Omental fat pad (tissue), 4 donors: ENCODE results near the gene DPYSL5. TPM values are rescaled to one million over a fixed set of nuclear protein-coding genes. Genes with fewer than 3 reads are reported as not detected.
"Not testable (repeated sequence)": the region's sequence is repeated elsewhere in the genome, so short reads cannot be mapped to it uniquely, and the experiment has no call there.

Experiments used
- ATAC-seq: fragments of 150-250 bp; one replicate; pipeline ENCODE4 v1.9.1; 2016; ENCODE audit warnings: mild to moderate bottlenecking, moderate library complexity; ENCODE audit not compliant: low FRiP score
- DNase-seq: peaks from one replicate; pipeline ENCODE4 v3.0.0-alpha.2; 2019; ENCODE audit warnings: low spot score
- CTCF ChIP-seq, 3 donors: fragments of 450-650 bp; IDR thresholded peaks; one replicate each; pipeline ENCODE4 v1.5.1; 2016 to 2017; ENCODE audit warnings: antibody characterized with exemption in 3 of 3, mild to moderate bottlenecking in 3 of 3, moderate library complexity in 2 of 3
- total RNA-seq, 4 donors: library from RNA; depleted of rRNA; stranded (reverse); fragments of >200 nt; gene quantifications; one replicate each; pipeline ENCODE4 v1.1.0, GENCODE V29; 2016

Gene DPYSL5
- total RNA-seq, 4 donors from 2014 or later: not detected

GRCh38 chr2:26875065-26875634 is 27.2 kb downstream of the DPYSL5 start:
- DNase-seq (no peak), ATAC-seq (no peak)
- no peak for TF ChIP-seq CTCF (IDR thresholded peaks at IDR 0.05)

- no peak for DNase-seq
- TF ChIP-seq CTCF (IDR thresholded peaks at IDR 0.05): no peak
- no peak for ATAC-seq
Observed at GRCh38 chr2:26875808-26876207, 27.9 kb downstream of the DPYSL5 start.

- ATAC-seq (no peak), DNase-seq (no peak)
- no peak for TF ChIP-seq CTCF (IDR thresholded peaks at IDR 0.05)
Observed at GRCh38 chr2:26876260-26876659, 28.3 kb downstream of the DPYSL5 start.

GRCh38 chr2:26877276-26877675 is 29.3 kb downstream of the DPYSL5 start:
- TF ChIP-seq CTCF (IDR thresholded peaks at IDR 0.05): no peak
- no peak for DNase-seq
- ATAC-seq: no peak

- TF ChIP-seq CTCF (IDR thresholded peaks at IDR 0.05): no peak
- DNase-seq (no peak), ATAC-seq (no peak)
Observed at GRCh38 chr2:26880161-26880560, 32.2 kb downstream of the DPYSL5 start.

GRCh38 chr2:26880910-26881435 is 33.0 kb downstream of the DPYSL5 start:
- no peak for TF ChIP-seq CTCF (IDR thresholded peaks at IDR 0.05)
- no peak for ATAC-seq
- no peak for DNase-seq

GRCh38 chr2:26882220-26882619 is 34.3 kb downstream of the DPYSL5 start:
- DNase-seq, ATAC-seq: not testable (repeated sequence)
